ENCODE measurements around the gene AGAP1. TPM values are rescaled to one million over a fixed set of nuclear protein-coding genes. Genes with fewer than 3 reads are reported as not detected.
A peak's percentile ranks its signal among the peaks of the same experiment; 100 is the strongest.

Gene AGAP1
- total and polyA plus RNA-seq, 10 donors: 1.1 to 26.6 (median 11.3) TPM

DNA sequence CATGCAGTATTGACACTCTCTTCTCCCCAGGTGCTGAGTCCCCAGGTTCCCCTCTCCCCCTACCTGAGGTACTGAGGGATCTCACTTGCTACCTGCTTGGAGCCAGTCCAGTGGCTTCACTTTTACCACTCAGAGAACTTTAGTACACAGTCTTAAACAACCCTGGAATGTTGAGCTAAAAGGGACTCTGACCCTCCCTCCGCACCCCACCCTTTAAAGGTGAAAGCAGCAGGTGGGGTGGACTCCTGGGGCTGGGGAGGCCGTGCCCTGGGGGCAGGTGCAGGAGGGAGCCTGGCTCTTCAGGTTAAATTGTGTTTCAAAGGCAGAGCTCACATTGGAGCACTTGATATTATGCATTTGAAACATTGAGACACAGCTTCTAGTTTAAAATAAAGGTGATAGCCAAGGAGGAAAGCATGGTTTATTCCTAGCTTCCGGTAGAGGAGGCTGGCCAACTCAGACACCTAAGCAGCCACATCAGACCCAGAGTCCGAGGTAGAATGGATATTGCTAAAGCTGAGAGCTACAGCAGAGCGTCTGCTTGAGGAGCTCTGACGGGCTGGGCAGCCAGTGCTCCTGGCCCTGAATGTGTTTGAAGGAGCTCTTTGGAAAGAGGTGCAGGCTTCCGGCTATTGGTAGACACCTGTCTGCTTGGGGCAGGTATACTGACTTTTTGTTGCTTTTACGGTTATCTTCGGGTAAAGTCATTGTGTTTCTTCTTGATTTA is 196.4 kb downstream of the AGAP1 start:
- no peaks in the 10 kb centered on the region for H3K9me3 ChIP-seq
- H3K27me3 ChIP-seq (replicated peaks in 1 of 7): no peaks in the 10 kb centered on the region
- no peaks in the 10 kb centered on the region for H3K36me3 ChIP-seq
- intact Hi-C loops (cut with DNase I; ENCODE audit: low total_unique reads): no loop called here
- no peak overlapping the region for H3K27ac ChIP-seq
- peaks cover 0 to 2% (median 0%) of the 10 kb centered on the region in 6 donors for H3K4me1 ChIP-seq
- TF ChIP-seq POLR2AphosphoS5 (IDR thresholded peaks at IDR 0.05) (no peak), POLR2A (IDR thresholded peaks at IDR 0.05) (no peak)
- 85 to 95% (median 92%) methylated on average over 9 of the region's 9 CpGs for WGBS, 5 donors
- no peak overlapping the region for H3K4me3 ChIP-seq
- no peak for DNase-seq

DNA sequence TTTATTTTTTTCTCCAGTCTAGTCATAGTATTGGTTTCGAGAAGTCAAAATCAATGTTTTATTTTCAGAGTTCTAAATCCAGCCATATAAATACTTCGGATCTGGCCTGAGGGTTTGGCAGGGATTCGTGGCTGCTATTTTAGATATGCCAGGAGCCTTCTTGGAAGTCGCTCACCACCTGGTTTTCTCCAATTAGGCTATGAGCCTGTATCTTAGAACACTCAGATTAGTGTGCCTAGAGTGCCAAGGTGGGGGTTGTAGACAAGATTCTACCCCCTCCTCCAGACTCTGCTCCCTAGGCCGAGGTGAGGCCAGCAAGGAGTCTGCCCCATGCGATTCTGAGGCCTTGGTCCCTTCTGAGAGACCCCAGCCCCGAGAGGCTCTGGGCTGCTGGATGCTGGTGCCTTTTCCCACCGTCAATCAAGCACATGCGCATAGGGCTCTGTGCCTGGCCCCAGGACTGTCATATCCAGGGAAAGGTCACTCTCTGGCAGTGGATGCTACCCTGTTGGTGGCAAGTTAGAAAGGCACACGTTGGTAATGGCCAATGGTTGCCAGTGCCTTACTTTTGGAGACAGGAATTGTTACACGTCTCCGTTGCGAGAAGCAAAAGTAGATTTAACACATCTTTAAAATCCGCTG is 197.1 kb downstream of the AGAP1 start:
- peak; percentile 47 for DNase-seq
- H3K27ac ChIP-seq: no peak overlapping the region
- 82 to 89% (median 86%) methylated on average over 13 to 14 of the region's 14 CpGs for WGBS, 5 donors

DNA sequence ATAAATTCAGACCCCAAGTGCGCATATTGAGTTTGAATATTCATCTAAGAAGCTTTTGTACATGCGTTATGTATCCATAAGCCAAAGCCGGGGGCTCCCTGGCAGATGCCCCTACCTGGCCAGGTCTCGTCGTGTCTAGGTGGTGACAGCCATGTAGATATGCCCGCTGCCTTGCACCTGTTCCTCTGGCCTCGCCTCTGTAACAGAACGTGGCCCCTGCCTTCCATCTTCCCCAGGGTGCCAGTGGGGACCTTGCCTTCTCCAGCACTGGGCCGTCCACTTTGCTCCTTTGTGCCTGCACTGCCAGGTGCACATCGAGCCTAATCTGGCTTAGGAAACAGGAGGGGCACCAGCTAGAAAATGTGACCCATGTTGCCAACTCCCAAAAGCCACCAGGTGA is 198.2 kb downstream of the AGAP1 start:
- H3K9me3 ChIP-seq: no peaks in the 10 kb centered on the region
- H3K4me3 ChIP-seq: no peak overlapping the region
- no peaks in the 10 kb centered on the region for H3K27me3 ChIP-seq (replicated peaks in 1 of 7)
- no peaks in the 10 kb centered on the region for H3K4me1 ChIP-seq
- H3K36me3 ChIP-seq: no peaks in the 10 kb centered on the region
- DNase-seq: peak; percentile 55
- intact Hi-C loops (cut with DNase I; ENCODE audit: low total_unique reads): no loop called here
- TF ChIP-seq POLR2A (IDR thresholded peaks at IDR 0.05) (no peak), POLR2AphosphoS5 (IDR thresholded peaks at IDR 0.05) (no peak)
- TF ChIP-seq, protein P1, sequence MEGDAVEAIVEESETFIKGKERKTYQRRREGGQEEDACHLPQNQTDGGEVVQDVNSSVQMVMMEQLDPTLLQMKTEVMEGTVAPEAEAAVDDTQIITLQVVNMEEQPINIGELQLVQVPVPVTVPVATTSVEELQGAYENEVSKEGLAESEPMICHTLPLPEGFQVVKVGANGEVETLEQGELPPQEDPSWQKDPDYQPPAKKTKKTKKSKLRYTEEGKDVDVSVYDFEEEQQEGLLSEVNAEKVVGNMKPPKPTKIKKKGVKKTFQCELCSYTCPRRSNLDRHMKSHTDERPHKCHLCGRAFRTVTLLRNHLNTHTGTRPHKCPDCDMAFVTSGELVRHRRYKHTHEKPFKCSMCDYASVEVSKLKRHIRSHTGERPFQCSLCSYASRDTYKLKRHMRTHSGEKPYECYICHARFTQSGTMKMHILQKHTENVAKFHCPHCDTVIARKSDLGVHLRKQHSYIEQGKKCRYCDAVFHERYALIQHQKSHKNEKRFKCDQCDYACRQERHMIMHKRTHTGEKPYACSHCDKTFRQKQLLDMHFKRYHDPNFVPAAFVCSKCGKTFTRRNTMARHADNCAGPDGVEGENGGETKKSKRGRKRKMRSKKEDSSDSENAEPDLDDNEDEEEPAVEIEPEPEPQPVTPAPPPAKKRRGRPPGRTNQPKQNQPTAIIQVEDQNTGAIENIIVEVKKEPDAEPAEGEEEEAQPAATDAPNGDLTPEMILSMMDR (IDR thresholded peaks at IDR 0.05 in 8 of 11, conservative IDR thresholded peaks at IDR 0.05 in 3 of 11): no peak
- 87 to 95% (median 92%) methylated on average over 10 of the region's 10 CpGs for WGBS, 5 donors
- no peak overlapping the region for H3K27ac ChIP-seq

More for the DNA sequence above, 197.1 kb downstream of the AGAP1 start:
- Histone ChIP-seq H3K36me3 (no peaks in the 10 kb centered on the region), H3K4me1 (no peaks in the 10 kb centered on the region), H3K4me3 (no peak overlapping the region), H3K9me3 (no peaks in the 10 kb centered on the region), H3K27me3 (replicated peaks in 1 of 7) (no peaks in the 10 kb centered on the region)
- no peak for TF ChIP-seq POLR2AphosphoS5 (IDR thresholded peaks at IDR 0.05)
- TF ChIP-seq, protein P1 (IDR thresholded peaks at IDR 0.05 in 8 of 11, conservative IDR thresholded peaks at IDR 0.05 in 3 of 11): no peak
- intact Hi-C loops (cut with DNase I; ENCODE audit: low total_unique reads): no loop called here

DNA sequence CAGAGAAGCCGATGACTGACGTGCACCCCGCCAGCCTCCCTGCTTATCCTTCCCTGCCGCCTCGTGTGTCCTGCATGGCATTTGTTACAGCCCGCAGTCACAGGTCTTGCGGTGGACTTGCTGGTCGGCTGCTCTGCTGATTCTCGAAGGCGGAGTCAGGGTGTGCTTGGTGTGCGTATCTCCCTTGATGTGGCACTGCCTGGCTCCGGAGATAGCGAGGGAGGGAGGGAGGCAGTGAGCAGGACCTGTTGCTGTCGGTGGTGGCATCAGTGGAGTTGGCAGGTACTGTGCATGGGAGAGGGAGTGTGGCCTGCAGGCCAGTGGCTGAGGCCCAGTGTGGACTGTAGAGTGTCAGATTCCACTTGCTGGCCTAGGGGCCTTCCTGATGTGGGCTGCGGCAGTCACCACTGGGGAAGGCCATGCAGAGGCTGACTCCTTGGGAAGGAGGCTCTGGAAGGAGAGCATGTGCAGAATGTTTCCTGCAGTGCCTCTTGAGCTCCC is 198.9 kb downstream of the AGAP1 start:
- 91 to 96% (median 92%) methylated on average over 15 of the region's 15 CpGs for WGBS, 5 donors
- H3K27me3 ChIP-seq (replicated peaks in 1 of 7): no peaks in the 10 kb centered on the region
- DNase-seq: peak; percentile 64
- H3K4me3 ChIP-seq: no peak overlapping the region
- no peaks in the 10 kb centered on the region for H3K4me1 ChIP-seq
- no peaks in the 10 kb centered on the region for H3K9me3 ChIP-seq
- H3K36me3 ChIP-seq: no peaks in the 10 kb centered on the region
- intact Hi-C loops (cut with DNase I; ENCODE audit: low total_unique reads): no loop called here
- H3K27ac ChIP-seq: no peak overlapping the region
- TF ChIP-seq POLR2AphosphoS5 (IDR thresholded peaks at IDR 0.05) (no peak), POLR2A (IDR thresholded peaks at IDR 0.05) (no peak)
- TF ChIP-seq, protein P1 (IDR thresholded peaks at IDR 0.05 in 8 of 11, conservative IDR thresholded peaks at IDR 0.05 in 3 of 11): no peak

All from spleen (tissue), 11 donors.